PC-9 (cell line): ENCODE results near the gene SUSD3.

Experiments
- EZH2 ChIP-seq: fragments of 200-600 bp; sonication (generic); IDR thresholded peaks from 2 replicates; pipeline ENCODE4 v1.8.0; 2017; ENCODE audit warnings: antibody characterized with exemption, low read depth
- TF ChIP-seq, protein P1 (sequence below): fragments of 200-600 bp; sonication (generic); conservative IDR thresholded peaks from 2 replicates; pipeline ENCODE4 v1.6.1; 2017; ENCODE audit warnings: mixed run types, antibody characterized with exemption, mild to moderate bottlenecking, moderate library complexity

DNA sequence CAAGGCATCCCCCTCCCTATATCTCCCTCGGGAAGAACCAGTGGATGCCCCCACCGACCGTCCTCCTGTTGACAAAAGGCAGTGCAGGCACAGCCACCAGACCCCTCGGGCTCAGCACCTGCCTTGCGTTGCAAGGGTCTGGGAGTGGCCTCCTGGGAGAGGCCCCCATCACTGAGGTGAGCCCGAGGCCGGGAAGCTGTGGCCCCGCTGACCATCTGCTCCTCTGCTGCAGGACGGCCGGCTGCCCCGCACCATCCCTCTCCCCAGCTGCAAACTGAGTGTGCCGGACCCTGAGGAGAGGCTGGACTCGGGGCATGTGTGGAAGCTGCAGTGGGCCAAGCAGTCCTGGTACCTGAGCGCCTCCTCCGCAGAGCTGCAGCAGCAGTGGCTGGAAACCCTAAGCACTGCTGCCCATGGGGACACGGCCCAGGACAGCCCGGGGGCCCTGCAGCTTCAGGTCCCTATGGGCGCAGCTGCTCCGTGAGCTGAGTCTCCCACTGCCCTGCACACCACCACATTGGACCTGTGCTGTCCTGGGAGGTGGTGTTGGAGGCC is 23.3 kb upstream of the SUSD3 start:
- TF ChIP-seq, protein P1, sequence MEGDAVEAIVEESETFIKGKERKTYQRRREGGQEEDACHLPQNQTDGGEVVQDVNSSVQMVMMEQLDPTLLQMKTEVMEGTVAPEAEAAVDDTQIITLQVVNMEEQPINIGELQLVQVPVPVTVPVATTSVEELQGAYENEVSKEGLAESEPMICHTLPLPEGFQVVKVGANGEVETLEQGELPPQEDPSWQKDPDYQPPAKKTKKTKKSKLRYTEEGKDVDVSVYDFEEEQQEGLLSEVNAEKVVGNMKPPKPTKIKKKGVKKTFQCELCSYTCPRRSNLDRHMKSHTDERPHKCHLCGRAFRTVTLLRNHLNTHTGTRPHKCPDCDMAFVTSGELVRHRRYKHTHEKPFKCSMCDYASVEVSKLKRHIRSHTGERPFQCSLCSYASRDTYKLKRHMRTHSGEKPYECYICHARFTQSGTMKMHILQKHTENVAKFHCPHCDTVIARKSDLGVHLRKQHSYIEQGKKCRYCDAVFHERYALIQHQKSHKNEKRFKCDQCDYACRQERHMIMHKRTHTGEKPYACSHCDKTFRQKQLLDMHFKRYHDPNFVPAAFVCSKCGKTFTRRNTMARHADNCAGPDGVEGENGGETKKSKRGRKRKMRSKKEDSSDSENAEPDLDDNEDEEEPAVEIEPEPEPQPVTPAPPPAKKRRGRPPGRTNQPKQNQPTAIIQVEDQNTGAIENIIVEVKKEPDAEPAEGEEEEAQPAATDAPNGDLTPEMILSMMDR, result no peak
- no peak for TF ChIP-seq EZH2
